NCI-H774 (cell line): Measurements from ENCODE around the gene CKS1B.
"Not testable (repeated sequence)": the region's sequence is repeated elsewhere in the genome, so short reads cannot be mapped to it uniquely, and the experiment has no call there.

ENCODE experiments used
- DNase-seq: peaks from one replicate; lab custom pipeline; 2025; lab: John Stamatoyannopoulos, UW

The CKS1B gene

DNA sequence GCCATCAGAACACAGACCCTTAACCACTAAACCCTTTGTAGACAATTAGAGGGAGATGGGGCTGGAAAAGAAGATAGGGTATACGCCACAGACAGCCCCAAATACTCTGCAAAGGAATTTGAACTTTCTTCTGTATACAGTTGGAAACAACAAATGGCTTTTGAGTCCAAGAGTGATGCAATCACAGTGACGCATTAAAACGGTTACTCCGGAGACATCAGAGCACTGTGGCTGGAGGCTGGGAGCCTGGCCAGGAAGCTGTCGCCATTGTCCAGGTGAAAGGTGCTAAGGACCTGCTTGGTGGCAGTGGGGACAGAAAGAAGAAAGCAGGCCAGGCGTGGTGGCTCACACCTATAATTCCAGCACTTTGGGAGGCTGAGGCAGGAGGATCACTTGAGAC lies 12.8 kb downstream of the CKS1B start:
- no peak for DNase-seq

DNA sequence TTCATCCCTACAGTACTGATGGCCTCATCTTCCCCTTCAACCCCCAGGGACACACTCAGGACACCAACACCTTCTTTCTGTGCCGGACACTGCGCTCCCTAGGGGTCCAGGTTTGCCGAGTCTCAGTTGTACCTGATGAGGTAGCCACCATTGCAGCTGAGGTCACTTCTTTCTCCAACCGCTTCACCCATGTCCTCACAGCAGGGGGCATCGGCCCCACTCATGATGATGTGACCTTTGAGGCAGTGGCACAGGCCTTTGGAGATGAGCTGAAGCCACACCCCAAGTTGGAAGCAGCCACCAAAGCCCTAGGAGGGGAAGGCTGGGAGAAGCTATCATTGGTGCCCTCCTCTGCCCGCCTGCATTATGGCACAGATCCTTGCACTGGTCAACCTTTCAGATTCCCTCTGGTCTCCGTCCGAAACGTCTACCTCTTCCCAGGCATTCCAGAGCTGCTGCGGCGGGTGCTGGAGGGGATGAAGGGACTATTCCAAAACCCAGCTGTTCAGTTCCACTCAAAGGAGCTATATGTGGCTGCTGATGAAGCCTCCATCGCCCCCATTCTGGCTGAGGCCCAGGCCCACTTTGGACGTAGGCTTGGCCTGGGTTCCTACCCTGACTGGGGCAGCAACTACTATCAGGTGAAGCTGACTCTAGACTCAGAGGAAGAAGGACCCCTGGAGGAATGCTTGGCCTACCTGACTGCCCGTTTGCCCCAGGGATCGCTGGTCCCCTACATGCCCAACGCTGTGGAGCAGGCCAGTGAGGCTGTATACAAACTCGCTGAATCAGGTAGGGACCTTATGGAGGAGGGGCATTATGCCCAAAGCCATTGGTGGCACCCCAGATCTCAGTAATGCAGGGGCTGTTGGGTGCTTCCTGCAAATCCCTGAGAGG lies 13.8 kb downstream of the CKS1B start:
- no peak for DNase-seq

DNA sequence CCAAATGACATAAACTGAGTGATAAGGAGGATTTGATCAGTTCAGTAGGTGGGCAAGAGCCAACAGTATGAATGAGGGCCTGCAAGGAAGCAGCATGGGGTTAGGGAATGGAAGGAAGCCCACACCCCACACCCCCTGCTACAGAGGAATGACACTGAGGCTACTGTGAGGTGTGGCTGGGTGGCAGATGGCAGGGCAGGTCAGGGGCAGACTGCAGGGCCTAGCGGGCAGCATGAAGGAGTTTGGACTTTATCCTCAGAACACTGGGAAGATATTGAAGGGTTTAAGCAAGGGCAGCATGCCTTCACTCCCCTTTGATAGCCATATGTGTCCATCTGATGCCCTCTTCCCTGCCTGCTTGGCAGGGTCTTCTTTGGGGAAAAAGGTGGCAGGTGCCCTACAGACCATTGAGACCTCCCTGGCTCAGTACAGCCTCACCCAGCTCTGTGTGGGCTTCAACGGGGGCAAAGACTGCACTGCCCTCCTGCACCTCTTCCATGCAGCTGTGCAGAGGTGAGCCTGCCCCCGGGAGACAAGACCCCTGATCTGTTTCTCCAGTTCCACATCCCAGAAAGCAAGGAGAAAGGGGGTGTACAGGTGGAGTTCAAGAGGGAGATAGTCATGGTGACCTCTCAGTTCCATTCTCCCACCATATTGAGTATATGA lies 14.8 kb downstream of the CKS1B start:
- DNase-seq = no peak

DNA sequence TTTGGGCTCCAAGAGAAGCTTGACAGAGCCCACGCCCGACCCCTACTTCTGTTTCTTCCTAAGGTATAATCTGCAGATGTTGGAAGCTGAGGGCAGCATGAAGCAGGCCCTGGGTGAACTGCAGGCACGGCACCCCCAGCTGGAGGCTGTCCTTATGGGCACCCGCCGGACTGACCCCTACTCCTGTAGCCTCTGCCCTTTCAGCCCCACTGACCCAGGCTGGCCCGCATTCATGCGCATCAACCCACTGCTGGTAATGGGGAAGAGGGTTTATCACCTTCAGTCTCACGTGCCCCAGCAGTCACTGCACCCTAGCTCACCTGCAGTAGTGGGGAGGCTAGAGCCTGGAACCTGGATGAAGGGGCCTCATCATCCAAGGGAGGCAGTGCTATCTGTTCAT lies 15.8 kb downstream of the CKS1B start:
- DNase-seq = no peak

DNA sequence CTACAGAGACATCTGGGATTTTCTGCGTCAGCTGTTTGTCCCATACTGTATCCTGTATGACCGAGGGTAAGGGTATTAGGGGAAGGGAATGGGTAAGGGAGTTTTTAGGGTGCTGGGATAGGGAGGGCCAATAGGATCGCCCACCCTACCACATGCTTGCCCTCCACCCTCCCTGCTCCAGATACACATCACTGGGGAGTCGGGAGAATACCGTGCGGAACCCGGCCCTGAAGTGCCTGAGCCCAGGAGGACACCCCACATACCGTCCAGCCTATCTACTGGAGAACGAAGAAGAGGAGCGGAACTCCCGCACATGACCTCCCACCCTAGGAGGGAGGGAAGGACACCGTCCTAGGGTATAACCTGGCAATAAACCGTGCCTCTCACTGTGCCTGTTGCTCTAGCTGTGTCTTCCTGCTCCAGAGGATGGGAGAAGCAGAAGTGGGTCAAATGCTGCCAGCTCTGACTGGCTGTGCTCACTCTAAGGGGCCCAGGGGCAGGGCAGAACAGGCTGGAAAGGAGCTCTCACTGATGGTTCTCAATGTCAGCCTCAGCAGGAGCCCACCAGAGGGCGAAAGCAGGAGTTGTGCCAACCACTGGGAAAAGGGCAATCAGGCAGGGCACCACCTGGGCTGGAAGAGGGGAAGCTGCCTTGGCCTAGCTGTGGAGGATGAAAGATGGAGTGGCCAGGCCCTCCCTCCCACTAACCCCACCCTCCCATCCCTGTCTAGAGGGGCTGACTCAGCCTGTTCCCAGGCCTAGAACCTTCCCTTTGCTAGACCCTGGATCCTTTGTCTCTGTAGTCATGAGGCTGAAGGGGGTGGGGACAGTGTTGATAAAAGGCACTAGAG lies 18.5 kb downstream of the CKS1B start:
- no peak for DNase-seq

DNA sequence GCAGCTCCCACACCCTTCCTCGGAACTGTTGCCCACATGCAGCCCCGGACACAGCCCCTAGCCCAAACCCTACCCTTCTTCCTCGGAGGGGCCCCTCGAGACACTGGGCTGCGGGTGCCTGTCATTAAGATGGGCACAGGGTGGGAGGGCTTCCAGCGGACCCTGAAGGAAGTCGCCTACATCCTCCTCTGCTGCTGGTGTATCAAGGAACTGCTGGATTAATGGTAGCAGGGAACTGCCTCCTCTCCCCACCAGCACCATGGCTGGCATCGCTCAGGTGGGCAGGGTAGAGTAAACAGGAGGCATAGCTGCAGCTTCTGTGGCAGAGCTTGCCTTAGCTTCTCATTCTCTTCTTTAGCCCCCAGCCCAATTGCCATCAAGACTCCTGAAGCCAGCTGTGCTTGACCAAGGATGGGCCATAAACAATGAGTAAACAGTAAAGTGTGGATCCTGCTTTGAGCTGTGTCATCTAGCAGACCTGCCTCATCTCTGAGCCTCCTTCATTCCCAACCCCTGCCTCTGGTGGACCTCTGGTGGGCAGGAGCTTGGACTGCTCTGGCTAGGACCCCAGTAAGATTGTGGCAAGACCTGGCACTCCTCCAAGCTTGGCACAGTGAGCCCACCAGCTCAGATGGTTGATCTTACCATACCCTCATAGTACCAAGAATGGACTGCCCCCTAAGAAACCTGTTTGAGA lies 19.2 kb downstream of the CKS1B start, which contains the start of gene LENEP:
LENEP (plus strand) TSS at position 15 of the 697 bp plus-strand sequence; CDS start at position 37, 22 bp downstream.
- DNase-seq = no peak

DNA sequence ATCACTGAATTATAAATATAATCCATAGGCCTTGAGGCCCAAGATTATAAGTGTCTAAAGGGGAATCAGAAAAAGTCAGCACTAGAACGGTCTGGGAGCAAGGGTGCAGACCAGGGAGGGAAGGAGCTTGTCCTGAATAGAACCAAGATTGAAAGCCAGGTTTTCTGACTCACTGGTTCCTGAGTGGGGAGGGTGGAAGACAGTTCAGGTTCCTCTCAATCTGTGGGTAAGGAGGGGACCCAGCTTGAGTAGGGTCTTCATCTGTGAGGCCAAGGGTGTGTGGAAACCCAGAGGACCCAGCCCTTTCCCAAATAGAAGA lies 19.7 kb downstream of the CKS1B start:
- no peak for DNase-seq

DNA sequence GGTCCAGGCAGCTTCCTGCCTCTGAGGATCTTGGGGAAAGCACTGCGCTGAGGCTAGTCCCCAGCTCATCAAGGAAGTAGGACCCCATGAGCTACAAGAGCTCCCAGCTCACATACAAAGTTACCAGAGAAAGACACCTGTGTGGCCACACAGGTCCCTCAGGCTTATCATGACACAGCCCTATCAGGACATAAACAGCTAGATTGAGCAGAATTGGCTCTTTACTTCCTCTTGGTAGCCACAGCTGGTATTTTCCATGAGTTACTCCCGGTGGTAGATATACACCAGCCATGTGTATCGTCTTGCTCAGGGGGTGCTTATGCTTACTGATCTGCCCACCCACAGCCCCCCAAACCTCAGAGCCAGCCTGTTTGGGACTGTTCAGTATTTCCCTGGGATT lies 20.1 kb downstream of the CKS1B start:
- DNase-seq = no peak

DNA sequence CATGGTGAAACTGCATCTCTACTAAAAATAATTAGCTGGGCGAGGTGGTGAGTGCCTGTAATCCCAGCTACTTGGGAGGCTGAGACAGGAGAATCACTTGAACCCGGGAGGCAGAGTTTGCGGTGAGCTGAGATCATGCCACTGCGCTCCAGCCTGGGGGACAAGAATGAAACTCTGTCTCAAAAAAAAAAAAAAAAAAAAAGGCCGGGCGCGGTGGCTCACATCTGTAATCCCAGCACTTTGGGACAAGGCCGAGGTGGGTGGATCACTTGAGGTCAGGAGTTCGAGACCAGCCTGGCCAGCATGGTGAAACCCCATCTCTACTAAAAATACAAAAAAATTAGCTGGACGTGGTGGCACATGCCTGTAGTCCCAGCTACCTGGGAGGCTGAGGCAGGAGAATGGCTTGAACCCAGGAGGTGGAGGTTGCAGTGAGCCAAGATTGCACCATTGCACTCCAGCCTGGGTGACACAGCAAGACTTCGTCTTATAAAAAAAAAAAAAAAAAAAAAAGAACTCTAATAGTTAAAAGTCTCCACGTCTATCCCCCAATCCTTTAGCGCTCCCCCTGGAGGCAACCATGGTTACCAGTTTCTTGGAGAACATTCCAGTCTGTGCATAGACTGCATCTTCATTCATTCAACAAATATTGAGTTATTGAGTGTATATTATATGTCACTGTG lies 21.0 kb downstream of the CKS1B start:
- not testable (repeated sequence) for DNase-seq

DNA sequence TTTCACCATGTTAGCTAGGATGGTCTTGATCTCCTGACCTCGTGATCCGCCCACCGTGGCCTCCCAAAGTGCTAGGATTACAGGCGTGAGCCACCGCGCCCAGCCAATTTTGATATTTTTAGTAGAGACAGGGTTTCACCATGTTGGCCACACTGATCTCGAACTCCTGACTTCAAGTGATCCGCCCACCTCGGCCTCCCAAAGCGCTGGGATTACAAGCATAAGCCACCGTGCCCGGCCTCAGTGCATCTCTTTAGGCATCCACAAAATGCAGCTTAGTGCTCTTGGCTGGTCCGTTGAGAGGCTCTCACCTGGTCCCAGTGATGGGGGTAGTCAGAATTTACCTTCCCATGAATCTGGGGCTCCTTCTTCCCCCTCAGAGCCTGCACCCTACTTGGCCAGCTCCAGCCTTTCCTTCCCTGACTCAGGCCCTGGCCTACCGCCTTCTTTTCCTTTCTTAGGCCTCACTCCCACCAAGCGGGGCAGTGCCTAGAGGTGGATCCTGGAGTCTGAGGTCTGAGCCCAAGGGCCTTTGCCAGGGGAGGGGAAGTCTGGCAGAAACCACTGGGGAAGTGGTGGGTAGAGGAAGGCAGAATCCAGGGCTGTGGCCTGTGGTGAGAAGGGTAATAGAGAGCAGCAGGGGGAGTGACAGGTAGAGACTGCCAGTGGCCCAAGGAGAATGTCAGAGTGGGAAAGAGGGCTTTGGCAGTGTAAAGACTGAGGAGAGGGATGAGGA lies 22.7 kb downstream of the CKS1B start:
- DNase-seq = no peak

DNA sequence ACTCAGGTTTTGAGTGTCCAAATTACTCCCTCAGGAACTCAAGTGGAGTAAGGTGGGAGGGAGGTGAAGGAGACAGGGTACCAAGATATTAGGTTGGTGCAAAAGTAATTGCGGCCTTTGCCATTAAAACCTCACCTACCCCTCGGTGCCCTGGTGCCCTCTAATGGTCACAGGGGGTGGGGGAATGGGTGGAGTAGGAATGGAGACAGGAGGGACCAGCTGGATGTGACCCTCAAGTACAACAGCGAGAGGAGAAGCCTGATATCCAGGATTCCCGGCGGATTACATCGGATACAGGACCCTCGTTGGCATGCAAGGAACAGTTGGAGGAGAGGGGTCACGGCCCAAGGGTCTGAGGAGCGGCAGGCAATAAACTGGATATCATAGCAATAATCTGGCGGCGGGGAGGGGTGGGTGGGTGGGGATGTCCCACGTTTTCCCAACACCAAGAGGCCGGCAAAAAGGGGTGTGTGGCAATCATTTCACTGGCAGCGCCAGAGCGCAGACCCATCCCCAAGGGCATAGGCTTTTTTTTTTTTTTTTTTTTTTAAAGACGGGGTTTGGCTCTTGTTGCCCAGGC lies 23.8 kb downstream of the CKS1B start:
- DNase-seq = no peak

DNA sequence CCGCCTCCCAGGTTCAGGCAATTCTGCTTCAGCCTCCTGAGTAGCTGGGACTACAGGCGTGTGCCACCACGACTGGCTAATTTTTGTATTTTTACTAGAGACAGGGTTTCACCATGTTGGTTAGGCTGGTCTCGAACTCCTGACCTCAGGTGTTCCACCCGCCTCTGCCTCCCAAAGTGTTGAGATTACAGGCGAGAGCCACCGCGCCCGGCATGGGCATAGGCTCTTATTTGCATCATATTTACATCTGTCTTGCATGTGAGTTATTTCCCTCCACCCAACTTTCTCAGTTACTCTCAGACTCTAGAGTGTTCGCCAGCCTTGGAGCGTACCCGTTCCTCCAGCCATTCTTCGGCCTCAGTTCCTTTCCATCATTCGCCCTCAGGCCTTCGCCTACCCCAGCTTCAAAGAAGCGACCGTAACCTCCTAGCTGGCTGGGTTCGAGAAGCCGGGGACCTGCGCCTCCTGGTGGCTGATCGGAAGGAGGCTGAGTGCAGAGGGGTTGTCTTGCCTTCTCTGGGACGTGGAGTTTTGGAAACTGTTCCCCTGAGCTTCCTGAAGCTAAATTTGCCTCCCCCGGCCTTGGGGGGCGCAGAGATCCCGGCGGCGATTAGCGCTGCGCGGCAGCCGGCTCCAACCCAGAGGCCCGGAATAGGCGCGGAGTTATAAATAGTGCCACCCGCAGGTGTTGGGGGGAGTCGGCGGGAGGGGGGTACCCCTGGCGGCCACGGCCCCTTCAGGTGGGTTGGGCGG lies 24.5 kb downstream of the CKS1B start:
- peak; percentile 44 for DNase-seq

DNA sequence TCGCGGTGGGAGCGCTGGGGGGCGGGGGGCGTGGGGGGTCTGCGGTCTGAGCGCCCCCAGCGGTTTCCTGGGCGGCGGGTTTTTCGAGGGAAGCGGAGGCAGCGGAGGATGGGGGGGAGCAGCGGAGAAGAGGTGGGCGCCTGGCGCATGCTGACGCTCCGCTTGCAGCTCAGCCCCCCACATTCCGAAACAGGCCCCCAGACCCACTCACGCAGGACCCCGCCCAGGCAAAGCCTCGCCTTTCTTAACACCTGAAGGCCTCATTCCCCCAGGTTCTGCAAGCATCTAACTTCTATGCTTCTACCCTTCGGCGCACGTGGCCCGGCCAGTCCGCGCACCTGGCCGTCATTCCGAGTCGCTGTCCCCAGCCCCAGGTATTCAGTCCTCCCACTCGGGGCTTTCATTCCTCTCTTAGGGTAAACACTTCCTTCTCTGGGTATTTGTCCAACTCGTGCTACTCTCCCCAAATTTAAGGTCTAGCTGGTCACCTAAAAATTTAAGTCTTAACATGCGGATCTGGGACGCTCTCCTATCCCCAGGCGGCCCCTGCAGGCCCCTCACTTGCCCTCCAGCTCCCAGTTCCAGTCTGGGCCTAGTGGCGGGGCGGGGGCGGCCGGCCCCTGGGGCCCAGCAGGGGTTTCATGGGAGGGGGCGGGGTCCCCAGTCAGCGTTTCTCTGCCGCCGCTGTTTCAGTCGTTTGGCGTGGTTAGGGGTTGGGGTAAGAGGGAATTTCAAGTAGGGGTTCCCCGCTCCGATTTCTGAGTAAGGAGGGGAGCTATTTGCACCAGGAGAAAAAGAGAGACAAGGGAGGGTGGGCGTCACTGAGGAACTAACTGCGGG lies 25.3 kb downstream of the CKS1B start:
- peak; percentile 22 for DNase-seq

DNA sequence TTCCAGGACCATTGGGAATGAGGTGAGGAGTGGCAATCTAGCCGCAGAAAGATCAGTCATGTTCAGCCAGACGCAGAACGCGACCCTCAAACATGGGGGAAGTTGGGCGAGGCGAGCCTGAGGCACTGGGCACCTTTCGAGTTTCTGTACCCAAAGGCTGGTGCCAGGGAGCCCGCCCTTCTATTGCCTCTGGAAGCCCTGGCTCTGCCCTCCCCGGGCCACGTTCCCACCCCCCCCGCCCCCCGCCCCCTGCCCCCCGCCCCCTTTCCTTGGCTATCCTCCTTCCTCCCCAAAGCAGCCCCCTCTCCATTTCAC lies 25.9 kb downstream of the CKS1B start:
- DNase-seq = no peak

DNA sequence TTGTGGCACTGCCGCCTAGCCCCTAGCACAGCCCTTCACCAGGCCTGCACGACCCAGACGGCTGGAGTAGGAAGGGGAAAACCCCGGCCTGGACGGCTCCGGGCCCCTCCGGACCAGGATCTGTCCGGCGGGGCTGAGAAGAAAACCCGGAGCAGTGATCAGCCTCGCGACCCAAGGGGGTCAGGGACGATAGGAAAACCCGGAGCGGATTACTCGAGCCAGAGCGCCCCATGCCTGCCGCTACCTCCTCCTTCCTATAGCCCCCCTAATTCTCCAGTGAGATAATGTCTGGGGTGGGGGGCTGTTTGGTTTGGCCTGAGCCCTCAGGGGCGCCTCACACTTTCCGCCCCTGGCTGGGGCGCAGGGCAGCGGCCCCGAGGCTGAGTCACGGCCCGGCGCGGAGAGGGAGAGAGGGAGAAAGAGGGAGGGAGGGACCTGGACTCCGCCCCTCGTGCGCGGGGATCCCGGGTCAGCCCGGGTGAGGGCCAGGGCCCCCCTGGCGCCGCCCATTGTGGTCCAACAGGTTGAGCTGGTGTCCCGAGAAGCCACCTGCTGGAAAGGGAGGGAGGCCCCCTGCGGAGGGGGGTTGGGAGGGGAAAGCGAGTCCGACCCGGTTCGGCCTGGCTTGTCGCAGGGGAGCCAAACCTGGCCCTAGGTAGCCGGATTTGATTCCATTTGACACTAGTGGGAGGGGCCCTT lies 26.4 kb downstream of the CKS1B start:
- peak; percentile 96 for DNase-seq

DNA sequence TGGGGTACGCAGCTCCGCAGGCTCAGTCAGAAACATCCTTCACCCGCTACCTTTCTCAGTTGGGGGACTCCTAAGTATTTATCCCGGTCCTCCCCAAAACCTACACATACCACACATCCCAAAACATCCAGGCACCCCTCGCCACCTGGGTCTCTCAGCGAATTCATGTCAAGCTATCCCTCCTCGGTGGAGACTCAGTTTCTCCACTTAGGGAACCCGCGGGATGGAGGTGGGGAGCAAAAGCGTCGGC lies 26.9 kb downstream of the CKS1B start:
- no peak for DNase-seq

DNA sequence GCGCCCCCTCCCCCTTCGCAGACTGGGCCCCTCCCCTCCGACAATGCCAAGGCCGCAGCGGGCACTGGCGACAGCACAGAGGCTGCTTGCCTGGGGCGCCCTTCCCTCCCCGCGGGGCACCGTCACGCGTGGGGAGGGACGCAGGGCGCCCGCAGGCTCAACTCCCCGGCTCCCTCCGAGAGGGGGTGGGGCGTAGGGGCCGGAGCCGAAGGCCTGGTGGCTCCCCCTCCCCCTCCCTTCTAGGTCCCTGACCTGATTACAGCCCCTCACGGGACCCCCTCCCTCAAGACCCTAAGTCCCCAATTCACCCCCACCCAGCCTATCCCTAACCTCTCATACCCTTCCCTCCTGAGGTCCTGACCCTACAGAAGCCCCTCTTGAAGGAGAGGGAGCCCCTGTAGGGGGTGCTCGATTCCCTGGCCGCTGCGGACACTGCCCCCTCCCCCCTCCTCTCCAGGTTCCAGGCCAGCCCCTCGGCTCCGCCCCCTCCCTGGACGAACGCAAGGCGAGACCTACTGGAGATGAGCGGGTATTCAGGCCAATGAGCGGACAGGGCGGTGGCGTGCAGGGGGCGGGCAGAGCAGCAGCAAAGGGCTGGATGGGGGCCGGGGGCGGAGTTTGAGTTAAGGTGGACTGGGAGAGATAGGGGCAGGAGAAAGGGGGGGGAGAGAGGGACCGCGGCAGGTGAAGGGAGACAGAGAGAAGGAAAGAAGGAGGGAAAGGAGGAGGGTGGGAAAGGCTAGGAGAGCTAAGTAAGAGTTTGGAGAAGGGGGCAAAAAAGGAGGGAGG lies 27.4 kb downstream of the CKS1B start:
- peak; percentile 99 for DNase-seq
